GM12865 (cell line): ENCODE data around the gene IFI44L.

Source experiments
- DNase-seq: peaks from one replicate; pipeline ENCODE4 v3.0.0; 2010; ENCODE audit warnings: low read depth
- H3K4me3 ChIP-seq: 2 replicates; pipeline ENCODE4 v1.5.1; 2011; ENCODE audit warnings: mild to moderate bottlenecking, low read depth, low read length, control low read depth
- CTCF ChIP-seq: IDR thresholded peaks from 2 replicates; pipeline ENCODE4 v1.5.1; 2011; ENCODE audit warnings: low read length, control low read depth, low read depth, inconsistent platforms; ENCODE audit not compliant: insufficient read depth; ENCODE audit errors: missing control alignments

IFI44L gene

GRCh38 chr1:78668427-78668826 lies 48.2 kb downstream of the IFI44L start:
- H3K4me3 ChIP-seq = no peak overlapping the region
- TF ChIP-seq CTCF = no peak
- no peak for DNase-seq

GRCh38 chr1:78672428-78672827 lies 52.2 kb downstream of the IFI44L start:
- no peak for DNase-seq
- no peak overlapping the region for H3K4me3 ChIP-seq
- no peak for TF ChIP-seq CTCF

- DNase-seq = peak; percentile 40
- no peak for TF ChIP-seq CTCF
- no peak overlapping the region for H3K4me3 ChIP-seq
Observed at GRCh38 chr1:78673120-78673519, 52.9 kb downstream of the IFI44L start.

GRCh38 chr1:78676347-78676982 lies 56.2 kb downstream of the IFI44L start:
- no peak overlapping the region for H3K4me3 ChIP-seq
- DNase-seq = peak; percentile 84
- TF ChIP-seq CTCF = peak; percentile 59

- no peak for DNase-seq
- H3K4me3 ChIP-seq = no peak overlapping the region
- TF ChIP-seq CTCF = no peak
Observed at GRCh38 chr1:78676993-78677392, 56.7 kb downstream of the IFI44L start.

GRCh38 chr1:78677788-78678187 lies 57.5 kb downstream of the IFI44L start:
- H3K4me3 ChIP-seq = no peak overlapping the region
- no peak for DNase-seq
- no peak for TF ChIP-seq CTCF

GRCh38 chr1:78678324-78678723 lies 58.1 kb downstream of the IFI44L start:
- no peak for TF ChIP-seq CTCF
- peak; percentile 66 for DNase-seq

More at GRCh38 chr1:78678324-78678723, 58.1 kb downstream of the IFI44L start:
- no peak overlapping the region for H3K4me3 ChIP-seq
